Osteoblast (primary cell): ENCODE data around the gene RABGEF1. TPM values are rescaled to one million over a fixed set of nuclear protein-coding genes. Genes with fewer than 3 reads are reported as not detected.
A peak's percentile ranks its signal among the peaks of the same experiment; 100 is the strongest.
"Not testable (repeated sequence)": the region's sequence is repeated elsewhere in the genome, so short reads cannot be mapped to it uniquely, and the experiment has no call there.

ENCODE experiments used
- DNase-seq: peaks from one replicate; pipeline ENCODE4 v3.0.0; 2011; ENCODE audit warnings: low spot score, mixed read lengths; ENCODE audit not compliant: insufficient read length; ENCODE audit errors: missing footprints
- H2AFZ ChIP-seq: 2 replicates; pipeline ENCODE4 v1.6.0; 2011; ENCODE audit warnings: mild to moderate bottlenecking, low read length
- H3K27ac ChIP-seq: 2 replicates; pipeline ENCODE4 v1.5.1; 2011; ENCODE audit warnings: mild to moderate bottlenecking, low read depth, low read length, moderate library complexity
- H3K27me3 ChIP-seq: 2 replicates; pipeline ENCODE4 v1.6.0; 2012; ENCODE audit warnings: mild to moderate bottlenecking, control low read depth, inconsistent platforms, low read length, moderate library complexity; ENCODE audit not compliant: insufficient read depth
- H3K36me3 ChIP-seq: 2 replicates; pipeline ENCODE4 v1.5.1; 2011; ENCODE audit warnings: mild to moderate bottlenecking, low read length, control low read depth, moderate library complexity; ENCODE audit not compliant: insufficient read depth
- H3K4me1 ChIP-seq: 2 replicates; pipeline ENCODE4 v1.5.1; 2011; ENCODE audit warnings: mild to moderate bottlenecking, low read length, control low read depth, moderate library complexity; ENCODE audit not compliant: insufficient read depth
- H3K4me2 ChIP-seq: 2 replicates; pipeline ENCODE4 v1.6.0; 2011; ENCODE audit warnings: mild to moderate bottlenecking, low read length; ENCODE audit not compliant: insufficient read depth
- H3K4me3 ChIP-seq: fragments of 200-600 bp; sonication (generic); 3 replicates; pipeline ENCODE4 v1.5.1; 2012; ENCODE audit warnings: mild to moderate bottlenecking, low read length, inconsistent platforms; ENCODE audit not compliant: insufficient read depth
- H3K79me2 ChIP-seq: 2 replicates; pipeline ENCODE4 v1.6.0; 2012; ENCODE audit warnings: mild to moderate bottlenecking, low read length, control low read depth, inconsistent platforms; ENCODE audit not compliant: insufficient read depth
- H3K9me3 ChIP-seq: 2 replicates; pipeline ENCODE4 v1.5.1; 2011; ENCODE audit warnings: low read depth, low read length, control low read depth
- H4K20me1 ChIP-seq: 2 replicates; pipeline ENCODE4 v1.6.0; 2012; ENCODE audit warnings: mild to moderate bottlenecking, low read length, control low read depth; ENCODE audit not compliant: insufficient read depth
- total RNA-seq: library from RNA; depleted of rRNA; stranded (reverse); fragments of >200 nt; gene quantifications from 2 replicates; pipeline ENCODE4 v1.2.3, GENCODE V29; 2012
- TF ChIP-seq, protein P1 (sequence below): IDR thresholded peaks from 2 replicates; pipeline ENCODE4 v1.5.1; 2011; ENCODE audit warnings: mild to moderate bottlenecking, low read depth, low read length, moderate library complexity; ENCODE audit errors: extremely low read depth

RABGEF1 gene
- total RNA-seq, 1 donor, result 81.8 TPM

DNA sequence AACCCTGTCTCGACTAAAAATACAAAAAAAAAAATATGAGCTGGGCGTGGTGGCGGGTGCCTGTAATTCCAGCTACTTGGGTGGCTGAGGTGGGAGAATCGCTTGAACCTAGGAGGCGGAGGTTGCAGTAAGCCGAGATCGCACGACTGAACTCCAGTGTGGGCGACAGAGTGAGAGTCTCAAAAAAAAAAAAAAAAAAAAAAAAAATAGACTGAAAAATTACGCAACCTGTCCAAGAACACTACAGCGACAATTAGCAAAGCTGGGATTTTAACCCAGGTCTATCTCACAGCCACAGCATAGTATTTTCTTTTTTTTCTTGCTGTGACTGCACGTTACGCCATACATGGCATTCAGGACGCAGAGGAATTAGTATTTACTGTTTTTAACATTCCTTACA lies 1.1 kb upstream of the RABGEF1 start:
- TF ChIP-seq, protein P1, sequence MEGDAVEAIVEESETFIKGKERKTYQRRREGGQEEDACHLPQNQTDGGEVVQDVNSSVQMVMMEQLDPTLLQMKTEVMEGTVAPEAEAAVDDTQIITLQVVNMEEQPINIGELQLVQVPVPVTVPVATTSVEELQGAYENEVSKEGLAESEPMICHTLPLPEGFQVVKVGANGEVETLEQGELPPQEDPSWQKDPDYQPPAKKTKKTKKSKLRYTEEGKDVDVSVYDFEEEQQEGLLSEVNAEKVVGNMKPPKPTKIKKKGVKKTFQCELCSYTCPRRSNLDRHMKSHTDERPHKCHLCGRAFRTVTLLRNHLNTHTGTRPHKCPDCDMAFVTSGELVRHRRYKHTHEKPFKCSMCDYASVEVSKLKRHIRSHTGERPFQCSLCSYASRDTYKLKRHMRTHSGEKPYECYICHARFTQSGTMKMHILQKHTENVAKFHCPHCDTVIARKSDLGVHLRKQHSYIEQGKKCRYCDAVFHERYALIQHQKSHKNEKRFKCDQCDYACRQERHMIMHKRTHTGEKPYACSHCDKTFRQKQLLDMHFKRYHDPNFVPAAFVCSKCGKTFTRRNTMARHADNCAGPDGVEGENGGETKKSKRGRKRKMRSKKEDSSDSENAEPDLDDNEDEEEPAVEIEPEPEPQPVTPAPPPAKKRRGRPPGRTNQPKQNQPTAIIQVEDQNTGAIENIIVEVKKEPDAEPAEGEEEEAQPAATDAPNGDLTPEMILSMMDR, result no peak
- H2AFZ ChIP-seq, result no peak overlapping the region
- H4K20me1 ChIP-seq, result peaks cover 3% of the 10 kb centered on the region
- H3K79me2 ChIP-seq, result peaks cover 54% of the 10 kb centered on the region
- peak overlapping the region; percentile 96 for H3K27ac ChIP-seq
- H3K4me1 ChIP-seq, result peaks cover 14% of the 10 kb centered on the region
- no peak for DNase-seq
- no peaks in the 10 kb centered on the region for H3K27me3 ChIP-seq
- H3K9me3 ChIP-seq, result no peaks in the 10 kb centered on the region
- peak overlapping the region; percentile 97 for H3K4me3 ChIP-seq
- H3K4me2 ChIP-seq, result peak overlapping the region; percentile 91
- peaks cover 9% of the 10 kb centered on the region for H3K36me3 ChIP-seq

DNA sequence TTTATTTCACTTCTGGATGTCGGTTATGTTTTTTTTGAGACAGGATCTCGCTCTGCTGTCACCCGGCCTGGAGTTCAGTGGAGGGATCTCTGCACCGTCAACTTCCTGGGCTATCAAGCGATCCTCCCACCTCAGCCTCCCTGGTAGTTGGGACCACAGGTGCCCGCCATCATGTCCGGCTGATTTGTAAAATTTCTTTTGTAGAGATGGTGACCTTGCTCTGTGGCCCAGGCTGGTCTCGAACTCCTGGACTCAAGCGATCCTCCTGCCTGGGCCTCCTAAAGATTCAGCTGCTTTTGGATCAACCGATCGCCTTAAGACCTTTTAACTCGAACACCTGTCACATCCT lies 606 bp upstream of the RABGEF1 start:
- H3K79me2 ChIP-seq, result peaks cover 59% of the 10 kb centered on the region
- TF ChIP-seq, protein P1, result no peak
- H3K9me3 ChIP-seq, result no peaks in the 10 kb centered on the region
- no peaks in the 10 kb centered on the region for H3K27me3 ChIP-seq
- peaks cover 14% of the 10 kb centered on the region for H3K4me1 ChIP-seq
- DNase-seq, result no peak
- H3K36me3 ChIP-seq, result peaks cover 9% of the 10 kb centered on the region
- H3K4me3 ChIP-seq, result peak overlapping the region; percentile 97
- peak overlapping the region; percentile 89 for H2AFZ ChIP-seq
- H3K27ac ChIP-seq, result peak overlapping the region; percentile 96
- peak overlapping the region; percentile 91 for H3K4me2 ChIP-seq
- peaks cover 3% of the 10 kb centered on the region for H4K20me1 ChIP-seq

DNA sequence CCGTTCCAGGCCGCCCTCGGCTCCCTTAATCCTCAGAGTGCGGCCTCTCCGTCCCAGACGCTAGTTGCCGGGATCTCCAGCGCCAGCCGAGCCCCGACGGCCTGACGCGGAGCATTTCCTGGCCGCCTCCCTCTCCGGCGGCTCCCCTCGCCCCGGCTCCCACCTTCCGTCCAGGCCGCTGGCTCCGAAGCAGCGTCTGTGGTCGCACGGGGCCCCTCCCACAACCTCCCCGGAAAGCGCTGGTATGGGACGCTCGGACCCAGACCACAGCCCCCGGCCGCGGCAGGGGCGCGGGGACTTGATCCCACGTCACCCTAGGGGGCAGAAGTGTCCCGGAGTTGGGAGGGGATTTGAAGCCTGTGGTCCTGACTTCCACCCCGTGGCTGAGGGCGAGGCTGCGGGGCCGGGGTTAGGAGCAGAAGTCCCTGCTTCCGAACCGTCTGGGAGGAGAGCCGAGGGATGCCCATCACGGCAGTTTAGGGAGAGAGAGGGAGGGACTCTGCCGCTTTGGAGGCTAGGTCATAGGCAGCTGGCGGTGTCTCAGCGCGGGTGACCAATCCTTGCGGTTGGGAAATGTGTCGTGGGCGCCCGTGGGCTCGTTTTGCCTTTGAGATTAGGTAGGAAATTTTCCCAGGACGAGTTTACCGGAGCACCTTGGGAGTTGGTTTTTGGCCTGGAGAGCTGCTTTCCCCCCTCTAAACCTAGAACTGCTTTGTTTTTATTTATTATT lies 612 bp downstream of the RABGEF1 start:
- not testable (repeated sequence) for H3K27me3 ChIP-seq, H3K36me3 ChIP-seq, H3K9me3 ChIP-seq, H4K20me1 ChIP-seq
- Histone ChIP-seq H3K4me1 (peaks cover 14% of the 10 kb centered on the region), H3K4me2 (peak overlapping the region; percentile 91), H3K27ac (peak overlapping the region; percentile 96), H3K79me2 (peaks cover 68% of the 10 kb centered on the region), H2AFZ (peak overlapping the region; percentile 47), H3K4me3 (peak overlapping the region; percentile 97)
- peak; percentile 87 for DNase-seq

DNA sequence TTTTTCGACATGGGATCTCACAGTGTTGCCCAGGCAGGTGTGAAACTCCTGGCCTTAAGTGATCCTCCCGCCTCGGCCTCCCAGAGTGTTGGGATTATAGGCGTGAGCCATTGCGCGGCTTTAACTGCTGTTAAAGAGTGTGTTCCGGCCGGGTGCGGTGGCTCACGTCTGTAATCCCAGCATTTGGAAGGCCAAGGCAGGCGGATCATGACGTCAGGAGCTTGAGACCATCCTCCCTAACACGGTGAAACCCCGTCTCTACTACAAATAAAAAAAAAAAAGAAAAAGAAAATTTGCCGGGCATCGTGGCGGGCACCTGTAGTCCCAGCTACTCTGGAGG lies 1.1 kb downstream of the RABGEF1 start:
- Histone ChIP-seq H3K27me3 (no peaks in the 10 kb centered on the region), H4K20me1 (peaks cover 5% of the 10 kb centered on the region), H3K36me3 (no peaks in the 10 kb centered on the region), H3K27ac (peak overlapping the region; percentile 96), H3K4me1 (peaks cover 14% of the 10 kb centered on the region), H3K79me2 (peaks cover 70% of the 10 kb centered on the region), H3K4me2 (peak overlapping the region; percentile 91), H3K4me3 (peak overlapping the region; percentile 97), H2AFZ (no peak overlapping the region), H3K9me3 (no peaks in the 10 kb centered on the region)
- no peak for DNase-seq
- TF ChIP-seq, protein P1, result no peak

DNA sequence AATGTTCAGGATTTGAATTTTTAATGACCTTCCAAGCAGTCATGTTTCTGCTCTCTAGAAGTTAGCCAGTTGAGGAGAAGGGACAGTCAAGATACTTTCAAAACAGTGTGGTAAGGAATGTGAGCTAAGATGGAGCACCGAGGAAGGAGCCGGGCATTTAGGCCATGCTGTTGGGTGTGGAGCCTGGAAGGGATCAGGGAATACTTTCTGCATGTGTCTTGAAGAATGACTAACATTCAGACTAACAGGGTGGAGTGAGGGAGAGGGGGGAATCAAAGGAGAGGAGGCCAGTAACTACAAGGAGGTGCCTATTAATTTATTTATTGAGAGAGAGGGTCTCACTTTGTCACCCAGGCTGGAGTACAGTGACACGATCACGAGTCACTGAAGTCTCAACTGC lies 1.8 kb downstream of the RABGEF1 start:
- H3K4me2 ChIP-seq, result peak overlapping the region; percentile 91
- H3K4me3 ChIP-seq, result peak overlapping the region; percentile 47
- H3K36me3 ChIP-seq, H4K20me1 ChIP-seq, H3K9me3 ChIP-seq, H3K27me3 ChIP-seq, H2AFZ ChIP-seq: not testable (repeated sequence)
- DNase-seq, result peak; percentile 84
- H3K4me1 ChIP-seq, result peaks cover 18% of the 10 kb centered on the region
- peak overlapping the region; percentile 96 for H3K27ac ChIP-seq
- peaks cover 76% of the 10 kb centered on the region for H3K79me2 ChIP-seq
